ENCODE results near the gene PCDHA5. TPM values are rescaled to one million over a fixed set of nuclear protein-coding genes. Genes with fewer than 3 reads are reported as not detected.
"Not testable (repeated sequence)": the region's sequence is repeated elsewhere in the genome, so short reads cannot be mapped to it uniquely, and the experiment has no call there.

The PCDHA5 gene
- polyA plus RNA-seq, 1 donor from 2014 or later, result 1.4 TPM

DNA sequence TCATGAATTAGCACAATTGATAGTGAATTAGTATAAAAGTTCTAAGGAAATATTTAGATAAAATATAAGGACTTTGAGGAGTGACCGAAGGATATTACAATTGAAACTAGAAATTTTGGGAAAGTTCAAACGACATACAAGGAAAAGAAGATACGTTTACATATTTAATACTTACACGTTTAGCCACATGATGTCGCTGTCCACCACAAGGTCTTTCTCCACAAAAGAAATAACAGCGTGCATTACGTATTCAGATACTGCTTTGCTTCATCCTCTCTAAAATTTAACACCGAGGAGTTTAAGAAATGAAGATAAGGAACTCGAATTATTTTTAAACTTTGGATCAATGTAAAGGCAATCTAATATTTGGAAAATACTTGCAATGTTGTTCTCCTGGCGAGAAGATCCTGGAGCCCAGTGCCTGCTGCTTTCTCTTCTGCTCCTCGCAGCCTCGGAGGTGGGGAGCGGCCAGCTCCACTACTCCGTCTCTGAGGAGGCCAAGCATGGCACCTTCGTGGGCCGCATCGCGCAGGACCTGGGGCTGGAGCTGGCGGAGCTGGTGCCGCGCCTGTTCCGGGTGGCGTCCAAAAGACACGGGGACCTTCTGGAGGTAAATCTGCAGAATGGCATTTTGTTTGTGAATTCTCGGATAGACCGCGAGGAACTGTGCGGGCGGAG is 20.5 kb upstream of the PCDHA5 start, which contains the start of gene PCDHA3:
TSS of gene PCDHA3 (plus strand) at position 242 of the 678 bp plus-strand sequence.
- H3K27me3 ChIP-seq (ENCODE audit: insufficient read depth, low read depth, low read length), result no peaks in the 10 kb centered on the region
- H3F3A ChIP-seq (ENCODE audit: insufficient read depth, low read length, poor library complexity, severe bottlenecking), result no peaks in the 10 kb centered on the region
- no peak within 1 kb of the TSS for H3K4me2 ChIP-seq (ENCODE audit: low read length)
- peaks cover 22% of the 10 kb centered on the region for H3K79me2 ChIP-seq (replicated peaks; ENCODE audit: insufficient read depth, low read length)
- peaks cover 35% of the 10 kb centered on the region for H3K36me3 ChIP-seq (ENCODE audit: insufficient read depth, low read length)
- no peak within 1 kb of the TSS for H3K9ac ChIP-seq (ENCODE audit: low read length)
- H3K9me3 ChIP-seq (ENCODE audit: low read length), result peaks cover 54% of the 10 kb centered on the region
- TF ChIP-seq EZH2 (IDR thresholded peaks at IDR 0.05; ENCODE audit: borderline replicate concordance, insufficient read depth, low read length, poor library complexity, severe bottlenecking), result no peak
- TF ChIP-seq RAD21 (conservative IDR thresholded peaks at IDR 0.05), result no peak
- TF ChIP-seq, protein P1, sequence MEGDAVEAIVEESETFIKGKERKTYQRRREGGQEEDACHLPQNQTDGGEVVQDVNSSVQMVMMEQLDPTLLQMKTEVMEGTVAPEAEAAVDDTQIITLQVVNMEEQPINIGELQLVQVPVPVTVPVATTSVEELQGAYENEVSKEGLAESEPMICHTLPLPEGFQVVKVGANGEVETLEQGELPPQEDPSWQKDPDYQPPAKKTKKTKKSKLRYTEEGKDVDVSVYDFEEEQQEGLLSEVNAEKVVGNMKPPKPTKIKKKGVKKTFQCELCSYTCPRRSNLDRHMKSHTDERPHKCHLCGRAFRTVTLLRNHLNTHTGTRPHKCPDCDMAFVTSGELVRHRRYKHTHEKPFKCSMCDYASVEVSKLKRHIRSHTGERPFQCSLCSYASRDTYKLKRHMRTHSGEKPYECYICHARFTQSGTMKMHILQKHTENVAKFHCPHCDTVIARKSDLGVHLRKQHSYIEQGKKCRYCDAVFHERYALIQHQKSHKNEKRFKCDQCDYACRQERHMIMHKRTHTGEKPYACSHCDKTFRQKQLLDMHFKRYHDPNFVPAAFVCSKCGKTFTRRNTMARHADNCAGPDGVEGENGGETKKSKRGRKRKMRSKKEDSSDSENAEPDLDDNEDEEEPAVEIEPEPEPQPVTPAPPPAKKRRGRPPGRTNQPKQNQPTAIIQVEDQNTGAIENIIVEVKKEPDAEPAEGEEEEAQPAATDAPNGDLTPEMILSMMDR (IDR thresholded peaks at IDR 0.05; ENCODE audit: poor library complexity, severe bottlenecking), result no peak
- TF ChIP-seq POLR2AphosphoS5 (IDR thresholded peaks at IDR 0.05), result no peak
- TF ChIP-seq, protein P2, sequence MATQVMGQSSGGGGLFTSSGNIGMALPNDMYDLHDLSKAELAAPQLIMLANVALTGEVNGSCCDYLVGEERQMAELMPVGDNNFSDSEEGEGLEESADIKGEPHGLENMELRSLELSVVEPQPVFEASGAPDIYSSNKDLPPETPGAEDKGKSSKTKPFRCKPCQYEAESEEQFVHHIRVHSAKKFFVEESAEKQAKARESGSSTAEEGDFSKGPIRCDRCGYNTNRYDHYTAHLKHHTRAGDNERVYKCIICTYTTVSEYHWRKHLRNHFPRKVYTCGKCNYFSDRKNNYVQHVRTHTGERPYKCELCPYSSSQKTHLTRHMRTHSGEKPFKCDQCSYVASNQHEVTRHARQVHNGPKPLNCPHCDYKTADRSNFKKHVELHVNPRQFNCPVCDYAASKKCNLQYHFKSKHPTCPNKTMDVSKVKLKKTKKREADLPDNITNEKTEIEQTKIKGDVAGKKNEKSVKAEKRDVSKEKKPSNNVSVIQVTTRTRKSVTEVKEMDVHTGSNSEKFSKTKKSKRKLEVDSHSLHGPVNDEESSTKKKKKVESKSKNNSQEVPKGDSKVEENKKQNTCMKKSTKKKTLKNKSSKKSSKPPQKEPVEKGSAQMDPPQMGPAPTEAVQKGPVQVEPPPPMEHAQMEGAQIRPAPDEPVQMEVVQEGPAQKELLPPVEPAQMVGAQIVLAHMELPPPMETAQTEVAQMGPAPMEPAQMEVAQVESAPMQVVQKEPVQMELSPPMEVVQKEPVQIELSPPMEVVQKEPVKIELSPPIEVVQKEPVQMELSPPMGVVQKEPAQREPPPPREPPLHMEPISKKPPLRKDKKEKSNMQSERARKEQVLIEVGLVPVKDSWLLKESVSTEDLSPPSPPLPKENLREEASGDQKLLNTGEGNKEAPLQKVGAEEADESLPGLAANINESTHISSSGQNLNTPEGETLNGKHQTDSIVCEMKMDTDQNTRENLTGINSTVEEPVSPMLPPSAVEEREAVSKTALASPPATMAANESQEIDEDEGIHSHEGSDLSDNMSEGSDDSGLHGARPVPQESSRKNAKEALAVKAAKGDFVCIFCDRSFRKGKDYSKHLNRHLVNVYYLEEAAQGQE (IDR thresholded peaks at IDR 0.05; ENCODE audit: borderline replicate concordance), result no peak
- TF ChIP-seq EP300 (conservative IDR thresholded peaks at IDR 0.05; ENCODE audit: poor library complexity, severe bottlenecking), result no peak
- no peak for TF ChIP-seq TAF1 (IDR thresholded peaks at IDR 0.05; ENCODE audit: low read depth)
- TF ChIP-seq MXI1 (conservative IDR thresholded peaks at IDR 0.05; ENCODE audit: poor library complexity, severe bottlenecking), result no peak
- no peak for TF ChIP-seq SMC3 (conservative IDR thresholded peaks at IDR 0.05; ENCODE audit: poor library complexity)
- H3K9me2 ChIP-seq (ENCODE audit: insufficient read depth, low read length), result no peaks in the 10 kb centered on the region
- H4K20me1 ChIP-seq (ENCODE audit: insufficient read depth), result no peaks in the 10 kb centered on the region
- H3K27ac ChIP-seq (ENCODE audit: low read length), result no peak within 1 kb of the TSS
- H2AFZ ChIP-seq (ENCODE audit: low read depth, low read length), result no peak within 1 kb of the TSS
- no peak within 1 kb of the TSS for H3K4me3 ChIP-seq (ENCODE audit: low read length)

DNA sequence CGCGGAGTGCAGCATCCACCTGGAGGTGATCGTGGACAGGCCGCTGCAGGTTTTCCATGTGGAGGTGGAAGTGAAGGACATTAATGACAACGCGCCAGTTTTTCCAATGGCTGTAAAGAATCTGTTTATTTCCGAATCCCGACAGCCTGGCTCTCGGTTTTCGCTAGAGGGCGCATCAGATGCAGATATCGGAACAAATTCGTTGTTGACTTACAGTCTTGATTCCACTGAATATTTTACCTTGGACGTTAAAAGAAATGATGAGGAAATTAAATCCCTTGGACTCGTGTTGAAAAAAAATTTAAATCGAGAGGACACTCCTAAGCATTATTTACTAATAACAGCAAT is 19.9 kb upstream of the PCDHA5 start:
- H3K79me2 ChIP-seq (replicated peaks; ENCODE audit: insufficient read depth, low read length), result peaks cover 24% of the 10 kb centered on the region
- peaks cover 30% of the 10 kb centered on the region for H3K36me3 ChIP-seq (ENCODE audit: insufficient read depth, low read length)
- H3K27ac ChIP-seq (ENCODE audit: low read length), result no peak overlapping the region
- no peak overlapping the region for H3K4me2 ChIP-seq (ENCODE audit: low read length)
- H4K20me1 ChIP-seq (ENCODE audit: insufficient read depth), result no peaks in the 10 kb centered on the region
- H2AFZ ChIP-seq (ENCODE audit: low read depth, low read length), result no peak overlapping the region
- peaks cover 49% of the 10 kb centered on the region for H3K9me3 ChIP-seq (ENCODE audit: low read length)
- TF ChIP-seq RAD21 (conservative IDR thresholded peaks at IDR 0.05), result no peak
- TF ChIP-seq EZH2 (IDR thresholded peaks at IDR 0.05; ENCODE audit: borderline replicate concordance, insufficient read depth, low read length, poor library complexity, severe bottlenecking), result no peak
- no peaks in the 10 kb centered on the region for H3K27me3 ChIP-seq (ENCODE audit: insufficient read depth, low read depth, low read length)
- no peak overlapping the region for H3K4me3 ChIP-seq (ENCODE audit: low read length)
- no peaks in the 10 kb centered on the region for H3F3A ChIP-seq (ENCODE audit: insufficient read depth, low read length, poor library complexity, severe bottlenecking)
- no peak overlapping the region for H3K9ac ChIP-seq (ENCODE audit: low read length)
- no peaks in the 10 kb centered on the region for H3K9me2 ChIP-seq (ENCODE audit: insufficient read depth, low read length)

DNA sequence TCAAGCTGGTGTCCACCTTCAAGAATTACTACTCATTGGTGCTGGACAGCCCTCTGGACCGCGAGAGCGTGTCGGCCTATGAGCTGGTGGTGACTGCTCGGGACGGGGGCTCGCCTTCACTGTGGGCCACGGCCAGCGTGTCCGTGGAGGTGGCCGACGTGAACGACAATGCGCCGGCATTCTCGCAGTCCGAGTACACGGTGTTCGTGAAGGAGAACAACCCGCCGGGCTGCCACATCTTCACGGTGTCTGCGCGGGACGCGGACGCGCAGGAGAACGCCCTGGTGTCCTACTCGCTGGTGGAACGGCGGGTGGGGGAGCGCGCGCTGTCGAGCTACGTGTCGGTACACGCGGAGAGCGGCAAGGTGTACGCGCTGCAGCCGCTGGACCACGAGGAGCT is 19.0 kb upstream of the PCDHA5 start:
- H4K20me1 ChIP-seq (ENCODE audit: insufficient read depth); H3K4me2 ChIP-seq (ENCODE audit: low read length); H3F3A ChIP-seq (ENCODE audit: insufficient read depth, low read length, poor library complexity, severe bottlenecking); H2AFZ ChIP-seq (ENCODE audit: low read depth, low read length); H3K4me3 ChIP-seq (ENCODE audit: low read length); H3K9me2 ChIP-seq (ENCODE audit: insufficient read depth, low read length); H3K9ac ChIP-seq (ENCODE audit: low read length); H3K27me3 ChIP-seq (ENCODE audit: insufficient read depth, low read depth, low read length); H3K27ac ChIP-seq (ENCODE audit: low read length): not testable (repeated sequence)
- Histone ChIP-seq H3K79me2 (replicated peaks; ENCODE audit: insufficient read depth, low read length) (peaks cover 22% of the 10 kb centered on the region), H3K9me3 (ENCODE audit: low read length) (peaks cover 40% of the 10 kb centered on the region), H3K36me3 (ENCODE audit: insufficient read depth, low read length) (peaks cover 23% of the 10 kb centered on the region)
